DMS114 treated with DMSO at 0.1 percent for 48 hours (cell line): ENCODE results near the gene TRIM32.
"Not testable (repeated sequence)": the region's sequence is repeated elsewhere in the genome, so short reads cannot be mapped to it uniquely, and the experiment has no call there.

Experiments
- DNase-seq: peaks from one replicate; lab custom pipeline; 2025; ENCODE audit not compliant: unreplicated experiment; lab: John Stamatoyannopoulos, UW

The TRIM32 gene

GRCh38 chr9:116674210-116674980 is 12.7 kb upstream of the TRIM32 start:
- no peak for DNase-seq

- no peak for DNase-seq
Observed at GRCh38 chr9:116683535-116683934, 3.6 kb upstream of the TRIM32 start.

GRCh38 chr9:116685166-116685565 is 1.9 kb upstream of the TRIM32 start:
- DNase-seq, result no peak

GRCh38 chr9:116686135-116686534 is 970 bp upstream of the TRIM32 start:
- no peak for DNase-seq

- no peak for DNase-seq
Observed at GRCh38 chr9:116686693-116687073, 422 bp upstream of the TRIM32 start.

- DNase-seq, result no peak
Observed at GRCh38 chr9:116687754-116688135, 640 bp downstream of the TRIM32 start.

- DNase-seq, result no peak
Observed at GRCh38 chr9:116688806-116689485, 1.8 kb downstream of the TRIM32 start.

GRCh38 chr9:116689486-116690032 is 2.5 kb downstream of the TRIM32 start:
- DNase-seq, result no peak

GRCh38 chr9:116690805-116691204 is 3.7 kb downstream of the TRIM32 start:
- DNase-seq, result not testable (repeated sequence)

GRCh38 chr9:116691607-116692006 is 4.5 kb downstream of the TRIM32 start:
- DNase-seq, result no peak

- no peak for DNase-seq
Observed at GRCh38 chr9:116692616-116693015, 5.5 kb downstream of the TRIM32 start.

GRCh38 chr9:116693233-116693731 is 6.2 kb downstream of the TRIM32 start:
- no peak for DNase-seq

GRCh38 chr9:116694785-116695291 is 7.7 kb downstream of the TRIM32 start:
- DNase-seq, result no peak

- no peak for DNase-seq
Observed at GRCh38 chr9:116695438-116695837, 8.3 kb downstream of the TRIM32 start.

- DNase-seq, result no peak
Observed at GRCh38 chr9:116697362-116697761, 10.3 kb downstream of the TRIM32 start.

- DNase-seq, result no peak
Observed at GRCh38 chr9:116697887-116698286, 10.8 kb downstream of the TRIM32 start.

GRCh38 chr9:116700279-116700678 is 13.2 kb downstream of the TRIM32 start:
- no peak for DNase-seq

- DNase-seq, result no peak
Observed at GRCh38 chr9:116700882-116701865, 14.1 kb downstream of the TRIM32 start.

- DNase-seq, result no peak
Observed at GRCh38 chr9:116701940-116702642, 15.0 kb downstream of the TRIM32 start.

GRCh38 chr9:116703634-116704033 is 16.5 kb downstream of the TRIM32 start:
- no peak for DNase-seq
